Spinal cord (tissue), 10 donors: ENCODE results near the gene CAPZB. TPM values are rescaled to one million over a fixed set of nuclear protein-coding genes. Genes with fewer than 3 reads are reported as not detected.
"Not testable (repeated sequence)": the region's sequence is repeated elsewhere in the genome, so short reads cannot be mapped to it uniquely, and the experiment has no call there.

Source experiments
- DNase-seq, 6 donors: peaks; one replicate each; pipeline versions ENCODE4 v3.0.0 to v3.0.0-alpha.2; 2013 to 2015; ENCODE audit warnings: low spot score in 6 of 6, low read depth in 4 of 6
- H3K27ac ChIP-seq: one replicate; pipeline ENCODE4 v1.5.1; 2013; ENCODE audit warnings: low read depth, low read length, control low read depth
- H3K27me3 ChIP-seq: one replicate; pipeline ENCODE4 v1.6.1; 2013; ENCODE audit warnings: low read length; ENCODE audit not compliant: control insufficient read depth, insufficient read depth
- H3K36me3 ChIP-seq: one replicate; pipeline ENCODE4 v1.6.1; 2013; ENCODE audit warnings: low read length; ENCODE audit not compliant: control insufficient read depth, insufficient read depth
- H3K4me1 ChIP-seq: one replicate; pipeline ENCODE4 v1.6.1; 2013; ENCODE audit warnings: low read length; ENCODE audit not compliant: control insufficient read depth, insufficient read depth
- H3K4me3 ChIP-seq: one replicate; pipeline ENCODE4 v1.5.1; 2013; ENCODE audit warnings: low read depth, low read length, control low read depth
- H3K9me3 ChIP-seq: one replicate; pipeline ENCODE4 v1.6.1; 2013; ENCODE audit warnings: low read length; ENCODE audit not compliant: control insufficient read depth, insufficient read depth
- WGBS: methylation state at CpG from one replicate; pipeline ENCODE4 v1.1.5; 2013; ENCODE audit warnings: missing lambda C conversion rate; ENCODE audit not compliant: insufficient coverage; 5-methylcytosine and 5-hydroxymethylcytosine counted together
- polyA plus RNA-seq, 2 donors: library from polyadenylated mRNA; unstranded; fragments of 120-200 nt; gene quantifications; one replicate each; pipeline ENCODE4 v1.2.1, GENCODE V29; 2013; ENCODE audit not compliant: insufficient read length in 2 of 2
- total RNA-seq, 2 donors: library from RNA; depleted of rRNA in 1 of 2; stranded (reverse); fragments of 120-200 nt in 1 of 2; fragments of >200 nt in 1 of 2; gene quantifications; one replicate each; pipeline versions ENCODE4 v1.2.3 to v1.2.4, GENCODE V29; 2013 to 2014
- donor health status: healthy.

Gene CAPZB
- total and polyA plus RNA-seq, 4 donors, result 78.8 to 312 (median 243) TPM

DNA sequence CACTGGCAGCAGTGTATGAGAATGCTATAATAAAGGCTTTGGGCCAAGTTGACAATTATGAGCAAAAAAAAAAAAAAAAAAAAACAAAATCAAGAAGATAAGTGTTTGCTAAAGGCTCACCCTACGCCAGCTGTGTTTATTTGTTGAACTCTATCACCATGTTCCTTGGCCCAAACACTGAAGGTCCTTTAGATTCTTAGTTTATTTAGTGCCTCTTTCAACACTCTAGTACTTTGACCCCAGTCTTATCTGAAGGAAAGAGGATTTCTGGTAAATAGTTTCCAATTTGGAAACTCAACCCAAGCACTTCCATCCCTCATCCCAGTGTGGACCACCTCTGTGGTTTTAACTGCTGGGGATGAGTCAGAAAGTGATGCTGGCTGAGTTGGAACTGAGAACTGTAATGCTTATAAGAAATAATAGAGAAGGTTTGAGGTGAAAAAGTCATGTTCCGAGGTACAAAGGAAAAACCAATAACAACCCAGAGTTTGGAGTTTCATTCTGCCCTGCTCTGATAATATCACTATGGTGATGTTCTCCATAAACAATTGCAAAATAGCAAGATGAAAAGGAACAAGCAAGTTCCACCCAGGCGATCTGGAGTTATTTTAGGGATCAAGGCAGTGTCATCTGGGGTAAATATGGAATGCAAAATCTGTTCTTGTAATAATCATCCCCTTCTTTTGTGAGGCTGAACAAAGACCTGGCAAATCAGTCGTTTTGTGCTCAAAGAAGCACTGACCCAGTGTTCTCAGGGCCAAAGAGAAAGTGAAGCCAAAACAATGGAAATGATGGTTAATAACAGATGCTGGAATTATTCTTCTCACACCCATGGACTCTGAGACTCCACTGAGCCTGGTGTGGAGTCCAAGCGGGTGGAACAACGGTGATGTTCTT, 19.7 kb upstream of the CAPZB start:
- Histone ChIP-seq H3K4me3 (no peak overlapping the region), H3K4me1 (no peaks in the 10 kb centered on the region), H3K27me3 (no peaks in the 10 kb centered on the region), H3K36me3 (no peaks in the 10 kb centered on the region), H3K9me3 (no peaks in the 10 kb centered on the region), H3K27ac (peak overlapping the region; percentile 60)
- peak in 1 of 6 donors; percentile 68 for DNase-seq
- WGBS, result 61% methylated on average over 3 of the region's 6 CpGs

DNA sequence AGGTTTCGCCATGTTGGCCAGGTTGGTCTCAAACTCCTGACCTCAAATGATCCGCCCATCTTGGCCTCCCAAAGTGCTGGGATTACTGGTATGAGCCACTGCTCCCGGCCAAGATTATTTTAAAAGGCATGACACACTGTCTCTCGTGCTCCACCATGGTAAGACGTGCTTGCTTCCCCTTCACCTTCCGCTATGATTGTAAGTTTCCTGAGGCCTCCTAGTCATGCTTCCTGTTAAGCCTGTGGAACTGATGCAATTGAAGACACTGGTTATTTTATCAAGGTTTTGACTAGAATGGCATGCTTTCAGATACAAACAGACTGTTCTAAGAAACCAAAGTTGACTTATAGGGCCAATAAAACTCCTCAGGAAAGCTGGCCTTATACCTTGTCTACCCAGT, 16.9 kb upstream of the CAPZB start:
- not testable (repeated sequence) for H3K27ac ChIP-seq, H3K4me3 ChIP-seq, H3K4me1 ChIP-seq, H3K36me3 ChIP-seq, H3K27me3 ChIP-seq, DNase-seq, H3K9me3 ChIP-seq
- 96% methylated on average over 5 of the region's 6 CpGs for WGBS

DNA sequence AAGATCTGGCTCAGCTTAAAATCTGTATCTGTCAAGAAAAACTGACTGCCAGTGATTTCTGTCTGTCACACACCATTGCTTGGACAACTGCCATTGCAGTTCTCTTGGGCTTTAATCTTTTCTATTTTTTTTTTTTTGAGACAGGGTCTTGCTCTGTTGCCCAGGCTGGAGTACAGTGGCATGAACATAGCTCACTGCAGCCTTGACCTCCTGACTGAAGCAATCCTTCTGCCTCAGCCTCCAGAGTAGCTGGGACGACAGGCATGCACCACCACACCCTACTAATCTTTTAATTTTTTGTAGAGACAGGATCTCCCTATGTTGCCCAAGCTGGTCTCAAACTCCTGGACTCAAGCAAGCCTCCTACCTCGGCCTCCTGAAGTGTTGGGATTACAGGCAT, 14.5 kb upstream of the CAPZB start:
- H3K27ac ChIP-seq, H3K4me1 ChIP-seq, H3K36me3 ChIP-seq, H3K27me3 ChIP-seq, H3K9me3 ChIP-seq, DNase-seq, H3K4me3 ChIP-seq: not testable (repeated sequence)
- WGBS, result 93% methylated on average over 2 of the region's 2 CpGs

DNA sequence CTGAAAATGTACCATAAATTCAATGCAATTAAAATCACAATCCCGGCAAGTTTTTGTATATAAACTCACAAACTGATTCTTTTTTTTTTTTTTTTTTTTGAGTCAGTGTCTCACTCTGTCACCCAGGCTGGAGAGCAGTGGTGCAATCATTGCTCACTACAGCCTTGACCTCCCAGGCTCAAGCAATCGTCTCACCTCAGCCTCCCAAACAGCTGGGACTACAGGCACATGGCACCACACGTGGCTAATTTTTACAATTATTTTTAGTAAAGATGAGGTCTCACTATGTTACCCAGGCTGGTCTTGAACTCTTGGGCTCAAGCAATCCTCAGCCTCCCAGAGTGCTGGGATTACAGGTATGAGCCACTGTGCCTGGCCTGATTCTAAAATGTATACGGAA, 12.1 kb upstream of the CAPZB start:
- not testable (repeated sequence) for H3K4me1 ChIP-seq, H3K27ac ChIP-seq, H3K4me3 ChIP-seq, H3K27me3 ChIP-seq, H3K9me3 ChIP-seq, H3K36me3 ChIP-seq, DNase-seq
- 17% methylated on average over 1 of the region's 4 CpGs for WGBS

DNA sequence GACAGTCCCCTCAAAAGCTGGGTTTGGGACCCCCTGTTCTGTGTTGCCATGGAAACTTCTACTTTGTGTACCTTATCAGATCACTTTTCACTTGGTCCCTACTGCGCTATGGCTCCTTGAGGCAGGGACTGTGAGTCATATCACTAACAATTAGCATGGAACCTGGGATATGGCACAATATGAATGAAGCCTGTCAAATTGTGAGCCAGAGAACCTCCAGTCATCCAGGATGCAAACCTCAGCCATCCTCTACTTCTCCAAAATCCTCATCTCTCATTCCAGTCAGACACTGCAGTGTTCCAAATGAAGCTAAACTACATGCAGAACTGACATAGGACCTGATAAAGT, 11.2 kb upstream of the CAPZB start:
- DNase-seq, result no peak
- Histone ChIP-seq H3K27me3 (peaks cover 2% of the 10 kb centered on the region), H3K9me3 (no peaks in the 10 kb centered on the region), H3K27ac (peak overlapping the region; percentile 42), H3K36me3 (no peaks in the 10 kb centered on the region), H3K4me1 (no peaks in the 10 kb centered on the region), H3K4me3 (no peak overlapping the region)
- no CpG with 5 or more reads among the region's 1 CpG for WGBS

DNA sequence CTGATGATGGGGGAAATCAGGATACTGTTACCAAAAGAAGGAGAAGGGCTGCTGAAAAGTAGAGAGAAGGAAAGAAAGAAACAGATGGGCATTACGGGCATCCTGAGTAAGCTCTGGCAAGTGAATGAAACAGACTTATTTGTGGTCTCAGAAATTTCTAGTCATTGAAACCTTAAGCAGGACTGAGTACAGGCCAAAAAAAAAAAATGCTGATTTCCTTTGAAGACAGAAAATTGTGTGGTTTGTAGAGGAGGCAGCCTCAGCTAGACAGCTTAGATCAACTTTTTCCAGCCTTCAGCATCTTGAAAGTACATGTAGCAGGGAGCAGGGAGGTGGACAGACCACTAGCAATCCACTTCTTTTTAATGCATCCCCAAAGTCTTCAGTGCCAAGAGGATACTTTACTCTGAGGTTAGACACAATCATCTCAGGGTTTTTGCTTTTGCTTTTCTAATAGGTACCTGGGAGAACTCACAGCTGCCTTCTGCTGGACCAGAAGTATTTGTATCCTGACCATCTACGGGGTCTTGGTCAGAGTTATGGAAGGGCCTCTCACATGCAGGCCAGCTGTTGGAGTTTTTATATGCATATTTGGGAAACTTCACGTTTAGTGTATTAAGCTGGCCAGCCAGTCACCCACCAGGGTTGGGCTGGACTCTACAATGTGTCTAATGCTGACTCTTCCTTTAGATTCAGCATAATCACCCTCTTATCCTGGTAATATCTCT, 10.6 kb upstream of the CAPZB start:
- H3K27me3 ChIP-seq, result peaks cover 2% of the 10 kb centered on the region
- H3K36me3 ChIP-seq, result no peaks in the 10 kb centered on the region
- 41% methylated on average over 2 of the region's 3 CpGs for WGBS
- no peaks in the 10 kb centered on the region for H3K4me1 ChIP-seq
- H3K27ac ChIP-seq, result peak overlapping the region; percentile 44
- DNase-seq, result peak in 1 of 6 donors; percentile 55
- H3K4me3 ChIP-seq, result no peak overlapping the region
- H3K9me3 ChIP-seq, result no peaks in the 10 kb centered on the region

DNA sequence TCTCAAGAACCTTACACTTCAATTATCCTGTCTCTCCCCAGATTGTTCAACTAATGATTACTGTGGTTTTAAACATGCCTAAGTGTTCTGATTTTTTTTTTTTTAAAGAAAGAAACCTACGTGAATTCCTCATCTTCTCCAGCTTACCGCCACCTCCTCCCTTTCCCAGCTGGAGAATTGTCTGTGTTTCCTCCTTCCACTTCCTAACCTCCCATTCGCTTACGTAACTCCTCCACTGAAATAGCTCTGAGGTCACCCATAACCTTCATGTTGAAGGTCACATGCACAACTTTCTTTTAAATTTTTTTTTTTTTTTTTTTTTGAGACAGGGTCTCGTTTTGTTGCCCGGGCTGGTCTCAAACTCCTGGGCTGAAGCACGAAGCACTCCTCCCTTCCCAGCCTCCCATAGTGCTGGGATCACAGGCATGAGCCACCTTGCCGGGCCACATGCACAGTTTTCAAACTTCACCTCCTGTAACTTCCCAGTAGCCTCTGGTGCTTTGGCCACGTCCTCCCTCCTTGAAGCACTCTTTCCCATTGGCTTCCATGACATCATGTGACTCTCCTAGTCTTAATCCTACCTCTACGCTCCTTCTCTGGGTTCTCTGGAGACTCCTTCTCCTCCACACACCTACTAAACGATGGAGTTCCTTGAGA, 9.8 kb upstream of the CAPZB start:
- H3K4me3 ChIP-seq, result no peak overlapping the region
- H3K27ac ChIP-seq, result peak overlapping the region; percentile 44
- WGBS, result 90% methylated on average over 9 of the region's 11 CpGs

DNA sequence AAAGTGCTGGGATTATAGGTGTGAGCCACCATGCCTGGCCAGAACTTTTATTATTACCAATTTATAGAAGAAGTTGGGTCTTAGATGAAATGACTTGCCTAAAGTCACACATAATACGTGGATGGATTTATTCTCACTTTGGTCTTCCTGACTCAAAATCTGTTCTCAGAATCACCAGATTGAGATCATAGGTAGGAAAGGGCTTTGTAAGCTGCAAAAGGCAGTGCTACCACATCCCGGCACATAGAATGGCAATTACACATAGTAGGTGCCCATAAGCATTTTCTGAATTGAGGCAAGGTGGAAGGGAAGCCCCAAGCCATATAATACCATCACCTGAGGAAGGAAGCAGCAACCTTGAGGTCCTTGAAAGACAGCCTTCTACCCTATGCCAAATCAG, 8.2 kb upstream of the CAPZB start:
- no peaks in the 10 kb centered on the region for H3K9me3 ChIP-seq
- no peaks in the 10 kb centered on the region for H3K4me1 ChIP-seq
- no peak for DNase-seq
- H3K27me3 ChIP-seq, result peaks cover 2% of the 10 kb centered on the region
- no peak overlapping the region for H3K27ac ChIP-seq
- no peak overlapping the region for H3K4me3 ChIP-seq
- no CpG with 5 or more reads among the region's 2 CpGs for WGBS
- no peaks in the 10 kb centered on the region for H3K36me3 ChIP-seq

More for the DNA sequence above, 9.8 kb upstream of the CAPZB start:
- H3K27me3 ChIP-seq, result peaks cover 2% of the 10 kb centered on the region
- H3K36me3 ChIP-seq, result no peaks in the 10 kb centered on the region
- H3K4me1 ChIP-seq, result no peaks in the 10 kb centered on the region
- no peaks in the 10 kb centered on the region for H3K9me3 ChIP-seq
- DNase-seq, result peak in 1 of 6 donors; percentile 26

DNA sequence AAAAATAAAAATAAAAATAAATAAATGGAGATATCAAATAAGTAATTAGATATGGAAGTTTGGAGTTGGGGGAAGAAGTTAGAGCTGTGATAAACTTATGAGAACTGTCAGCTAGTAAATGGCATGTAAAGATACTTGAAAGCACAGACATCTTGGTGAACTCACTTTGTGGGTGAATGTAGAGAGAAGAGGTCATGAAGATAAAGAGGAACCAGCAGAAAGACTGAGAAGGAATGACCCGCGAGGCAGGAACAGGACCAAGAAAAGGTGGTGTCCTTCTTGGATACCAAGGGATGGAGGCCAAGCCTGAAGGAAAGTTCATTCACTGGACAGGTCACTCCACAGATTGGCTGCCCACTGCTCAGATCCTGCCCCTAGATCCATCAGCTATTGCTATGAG, 4.7 kb upstream of the CAPZB start:
- H3K9me3 ChIP-seq, result no peaks in the 10 kb centered on the region
- WGBS, result 90% methylated on average over 2 of the region's 2 CpGs

More for the DNA sequence above, 4.7 kb upstream of the CAPZB start:
- DNase-seq, result no peak
- no peak overlapping the region for H3K27ac ChIP-seq
- H3K36me3 ChIP-seq, result no peaks in the 10 kb centered on the region
- H3K4me1 ChIP-seq, result peaks cover 11% of the 10 kb centered on the region
- no peak overlapping the region for H3K4me3 ChIP-seq
- peaks cover 2% of the 10 kb centered on the region for H3K27me3 ChIP-seq
